GM19023 (cell line): ENCODE data around the gene STIM2.
"Not testable (repeated sequence)": the region's sequence is repeated elsewhere in the genome, so short reads cannot be mapped to it uniquely, and the experiment has no call there.

Source experiments
- ATAC-seq: cut with Tn5 transposase; IDR thresholded peaks from one replicate; pipeline ENCODE4 v1.9.1; 2021; ENCODE audit warnings: mild to moderate bottlenecking, moderate library complexity; ENCODE audit not compliant: unreplicated experiment

STIM2 gene

GRCh38 chr4:27022963-27023362 is 162.3 kb downstream of the STIM2 start:
- no peak for ATAC-seq

GRCh38 chr4:27023366-27023765 is 162.7 kb downstream of the STIM2 start:
- no peak for ATAC-seq

- no peak for ATAC-seq
These were observed 164.2 kb downstream of the STIM2 start for GRCh38 chr4:27024805-27025204.

- no peak for ATAC-seq
These were observed 166.8 kb downstream of the STIM2 start for GRCh38 chr4:27027428-27027827.

GRCh38 chr4:27035127-27035526 is 174.5 kb downstream of the STIM2 start:
- ATAC-seq = not testable (repeated sequence)

- no peak for ATAC-seq
These were observed 179.7 kb downstream of the STIM2 start for GRCh38 chr4:27040356-27040755.

- ATAC-seq = no peak
These were observed 181.8 kb downstream of the STIM2 start for GRCh38 chr4:27042411-27042810.

GRCh38 chr4:27043200-27043599 is 182.6 kb downstream of the STIM2 start:
- no peak for ATAC-seq

- no peak for ATAC-seq
These were observed 186.2 kb downstream of the STIM2 start for GRCh38 chr4:27046851-27047250.

- ATAC-seq = no peak
These were observed 188.0 kb downstream of the STIM2 start for GRCh38 chr4:27048429-27049238.

- no peak for ATAC-seq
These were observed 188.7 kb downstream of the STIM2 start for GRCh38 chr4:27049239-27049829.

- no peak for ATAC-seq
These were observed 190.1 kb downstream of the STIM2 start for GRCh38 chr4:27050731-27051130.

- no peak for ATAC-seq
These were observed 194.7 kb downstream of the STIM2 start for GRCh38 chr4:27055221-27055760.

- no peak for ATAC-seq
These were observed 195.6 kb downstream of the STIM2 start for GRCh38 chr4:27056281-27056680.

GRCh38 chr4:27057053-27057452 is 196.4 kb downstream of the STIM2 start:
- no peak for ATAC-seq

GRCh38 chr4:27057662-27058061 is 197.0 kb downstream of the STIM2 start:
- no peak for ATAC-seq

GRCh38 chr4:27058819-27059406 is 198.3 kb downstream of the STIM2 start:
- ATAC-seq = no peak

- ATAC-seq = no peak
These were observed 198.8 kb downstream of the STIM2 start for GRCh38 chr4:27059446-27059845.

- ATAC-seq = no peak
These were observed 201.6 kb downstream of the STIM2 start for GRCh38 chr4:27062256-27062655.

- no peak for ATAC-seq
These were observed 205.9 kb downstream of the STIM2 start for GRCh38 chr4:27066591-27066990.

- no peak for ATAC-seq
These were observed 207.7 kb downstream of the STIM2 start for GRCh38 chr4:27068151-27068867.
